ENCODE data around the gene ZNF397. TPM values are rescaled to one million over a fixed set of nuclear protein-coding genes. Genes with fewer than 3 reads are reported as not detected.

ZNF397 gene
- total RNA-seq, 1 experiment from 2014 or later = 4.0 TPM

GRCh38 chr18:35290094-35290735 lies 49.4 kb downstream of the ZNF397 start, which contains the start of gene ZSCAN30:
Gene ZSCAN30, minus strand, starts transcription at chr18:35290229. Its CDS starts 25,877 bp downstream, at chr18:35264352.
- peak; percentile 91 for DNase-seq (ENCODE audit: low read depth)

- DNase-seq (ENCODE audit: low read depth) = no peak
These were observed 50.3 kb downstream of the ZNF397 start for GRCh38 chr18:35291166-35291565.

- DNase-seq (ENCODE audit: low read depth) = no peak
These were observed 55.2 kb downstream of the ZNF397 start for GRCh38 chr18:35296060-35296459.

GRCh38 chr18:35303610-35304009 lies 62.8 kb downstream of the ZNF397 start:
- no peak for DNase-seq (ENCODE audit: low read depth)

- DNase-seq (ENCODE audit: low read depth) = no peak
These were observed 65.9 kb downstream of the ZNF397 start for GRCh38 chr18:35306588-35307250.

Other genes with a start within 250 kb of the ZNF397 start
- 24.3 and 32.0 TPM in 2 replicates for gene MAPRE2, start 199.6 kb upstream of the ZNF397 start, total RNA-seq (2014; rRNA removed; shearing (Covaris generic))
- gene ZSCAN30, start 49.2 kb downstream of the ZNF397 start, total RNA-seq (2014; rRNA removed; shearing (Covaris generic)) = 6.6 and 10.6 TPM in 2 replicates
- 28.1 and 29.9 TPM in 2 replicates for gene ZNF24, start 103.4 kb downstream of the ZNF397 start, total RNA-seq (2014; rRNA removed; shearing (Covaris generic))
- gene ZNF396, start 136.3 kb downstream of the ZNF397 start, total RNA-seq (2014; rRNA removed; shearing (Covaris generic)) = 1.1 and 2.2 TPM in 2 replicates